ENCODE measurements around the gene ADORA1. TPM values are rescaled to one million over a fixed set of nuclear protein-coding genes. Genes with fewer than 3 reads are reported as not detected.

The ADORA1 gene
- total RNA-seq, 4 donors from 2014 or later: 1.5 TPM; not detected in 3

DNA sequence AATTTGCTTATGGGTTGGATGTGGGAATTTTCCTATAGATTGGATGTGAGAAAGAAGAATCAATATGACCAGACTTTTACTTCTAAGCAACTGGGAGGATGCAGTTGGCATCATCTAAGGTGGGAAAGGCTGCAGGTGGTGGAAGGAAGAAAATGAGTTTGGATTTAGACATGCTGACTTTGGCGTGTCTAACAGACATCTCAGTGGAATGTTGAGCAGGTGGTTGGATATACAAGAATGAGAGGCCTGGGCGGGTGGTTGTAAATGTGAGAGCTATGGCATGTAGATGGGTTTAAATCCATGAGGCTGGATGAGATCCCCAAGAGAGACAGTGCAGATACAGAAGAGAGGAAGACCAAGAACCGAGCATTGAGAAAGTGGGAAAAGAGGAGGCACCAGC lies 10.5 kb downstream of the ADORA1 start:
- DNase-seq: no peak
- H3K9me3 ChIP-seq: no peaks in the 10 kb centered on the region
- H3K36me3 ChIP-seq: no peaks in the 10 kb centered on the region
- no peak for TF ChIP-seq CTCF (IDR thresholded peaks at IDR 0.05)
- TF ChIP-seq POLR2A (IDR thresholded peaks at IDR 0.05): no peak
- no peaks in the 10 kb centered on the region for H3K27me3 ChIP-seq
- no peak overlapping the region for H3K4me3 ChIP-seq
- H3K4me1 ChIP-seq: no peaks in the 10 kb centered on the region
- no peak overlapping the region for H3K27ac ChIP-seq

DNA sequence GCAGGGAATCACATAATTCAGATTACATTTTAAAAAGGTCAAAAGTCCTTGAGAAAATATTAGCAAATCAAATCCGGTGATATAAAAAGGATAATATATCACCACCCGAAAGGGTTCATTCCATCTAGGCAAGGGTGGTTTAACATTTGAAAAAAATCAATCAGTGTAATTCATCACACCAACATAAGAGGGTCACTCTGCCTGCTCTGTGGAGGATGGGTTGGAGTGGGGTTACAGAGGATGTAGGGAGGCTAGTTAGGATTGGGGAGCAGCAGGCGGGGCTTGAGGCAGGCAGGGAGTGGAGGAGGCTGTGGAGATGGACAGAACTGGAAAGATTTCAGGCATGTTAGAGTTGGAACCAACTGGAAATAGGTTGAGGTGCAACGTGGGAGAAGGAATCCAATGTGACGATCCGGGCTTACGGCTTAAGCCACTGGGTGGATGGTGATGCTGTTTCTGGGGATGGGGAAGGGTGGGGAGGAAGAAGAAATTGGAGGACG lies 12.5 kb downstream of the ADORA1 start:
- TF ChIP-seq CTCF (IDR thresholded peaks at IDR 0.05): no peak
- TF ChIP-seq POLR2A (IDR thresholded peaks at IDR 0.05): no peak
- Histone ChIP-seq H3K27ac (no peak overlapping the region), H3K27me3 (no peaks in the 10 kb centered on the region), H3K4me1 (no peaks in the 10 kb centered on the region), H3K4me3 (no peak overlapping the region), H3K9me3 (no peaks in the 10 kb centered on the region), H3K36me3 (no peaks in the 10 kb centered on the region)
- no peak for DNase-seq

- Histone ChIP-seq H3K9me3 (no peaks in the 10 kb centered on the region), H3K36me3 (no peaks in the 10 kb centered on the region), H3K4me3 (no peak overlapping the region), H3K27me3 (no peaks in the 10 kb centered on the region), H3K27ac (no peak overlapping the region), H3K4me1 (no peaks in the 10 kb centered on the region)
- TF ChIP-seq CTCF (IDR thresholded peaks at IDR 0.05): no peak
- no peak for TF ChIP-seq POLR2A (IDR thresholded peaks at IDR 0.05)
- DNase-seq: no peak
Observed at GRCh38 chr1:203140743-203141520, 13.4 kb downstream of the ADORA1 start.

GRCh38 chr1:203142124-203142523 lies 14.6 kb downstream of the ADORA1 start:
- no peak overlapping the region for H3K27ac ChIP-seq
- DNase-seq: no peak

GRCh38 chr1:203142684-203143408 lies 15.3 kb downstream of the ADORA1 start:
- TF ChIP-seq POLR2A (IDR thresholded peaks at IDR 0.05): no peak
- TF ChIP-seq CTCF (IDR thresholded peaks at IDR 0.05): no peak
- no peaks in the 10 kb centered on the region for H3K9me3 ChIP-seq
- DNase-seq: no peak
- H3K36me3 ChIP-seq: no peaks in the 10 kb centered on the region
- H3K27ac ChIP-seq: no peak overlapping the region
- H3K27me3 ChIP-seq: no peaks in the 10 kb centered on the region
- no peaks in the 10 kb centered on the region for H3K4me1 ChIP-seq
- no peak overlapping the region for H3K4me3 ChIP-seq

More at GRCh38 chr1:203142124-203142523, 14.6 kb downstream of the ADORA1 start:
- H3K27me3 ChIP-seq: no peaks in the 10 kb centered on the region
- no peaks in the 10 kb centered on the region for H3K4me1 ChIP-seq
- no peaks in the 10 kb centered on the region for H3K36me3 ChIP-seq
- H3K4me3 ChIP-seq: no peak overlapping the region
- H3K9me3 ChIP-seq: no peaks in the 10 kb centered on the region
- TF ChIP-seq POLR2A (IDR thresholded peaks at IDR 0.05): no peak
- TF ChIP-seq CTCF (IDR thresholded peaks at IDR 0.05): no peak

All from Peyer's patch (tissue), 4 donors.